ENCODE data around the gene C1QTNF4.
"Not testable (repeated sequence)": the region's sequence is repeated elsewhere in the genome, so short reads cannot be mapped to it uniquely, and the experiment has no call there.

Gene C1QTNF4

GRCh38 chr11:47593934-47594855 is at the start of gene C1QTNF4:
Gene C1QTNF4 (minus strand): TSS chr11:47594411. CDS start chr11:47590810, 3,601 bp downstream.
- Histone ChIP-seq H3K36me3 (ENCODE audit: low read length) (no peaks in the 10 kb centered on the region), H3K4me2 (ENCODE audit: low read depth, low read length, poor library complexity, severe bottlenecking) (no peak within 1 kb of the TSS), H3K9me2 (replicated peaks; ENCODE audit: insufficient read depth, low read length) (no peaks in the 10 kb centered on the region), H3K9me3 (ENCODE audit: insufficient read depth, low read length) (no peaks in the 10 kb centered on the region), H3K79me2 (ENCODE audit: insufficient read depth, low read length) (no peaks in the 10 kb centered on the region), H3F3A (ENCODE audit: insufficient read depth) (no peaks in the 10 kb centered on the region), H4K20me1 (ENCODE audit: low read depth, low read length) (no peaks in the 10 kb centered on the region), H3K27me3 (ENCODE audit: low read length) (no peaks in the 10 kb centered on the region), H3K27ac (ENCODE audit: low read depth, low read length) (no peak within 1 kb of the TSS), H2AFZ (ENCODE audit: low read depth, low read length, severe bottlenecking) (no peak within 1 kb of the TSS), H3K4me3 (ENCODE audit: insufficient read depth, low read length, poor library complexity, severe bottlenecking) (no peak within 1 kb of the TSS), H3K9ac (ENCODE audit: low read length) (no peak within 1 kb of the TSS)
- TF ChIP-seq EZH2phosphoT487 (conservative IDR thresholded peaks at IDR 0.05; ENCODE audit: low read length), result no peak
- TF ChIP-seq CTCF (IDR thresholded peaks at IDR 0.05; ENCODE audit: insufficient read depth, low read length, poor library complexity, severe bottlenecking), result no peak

DNA sequence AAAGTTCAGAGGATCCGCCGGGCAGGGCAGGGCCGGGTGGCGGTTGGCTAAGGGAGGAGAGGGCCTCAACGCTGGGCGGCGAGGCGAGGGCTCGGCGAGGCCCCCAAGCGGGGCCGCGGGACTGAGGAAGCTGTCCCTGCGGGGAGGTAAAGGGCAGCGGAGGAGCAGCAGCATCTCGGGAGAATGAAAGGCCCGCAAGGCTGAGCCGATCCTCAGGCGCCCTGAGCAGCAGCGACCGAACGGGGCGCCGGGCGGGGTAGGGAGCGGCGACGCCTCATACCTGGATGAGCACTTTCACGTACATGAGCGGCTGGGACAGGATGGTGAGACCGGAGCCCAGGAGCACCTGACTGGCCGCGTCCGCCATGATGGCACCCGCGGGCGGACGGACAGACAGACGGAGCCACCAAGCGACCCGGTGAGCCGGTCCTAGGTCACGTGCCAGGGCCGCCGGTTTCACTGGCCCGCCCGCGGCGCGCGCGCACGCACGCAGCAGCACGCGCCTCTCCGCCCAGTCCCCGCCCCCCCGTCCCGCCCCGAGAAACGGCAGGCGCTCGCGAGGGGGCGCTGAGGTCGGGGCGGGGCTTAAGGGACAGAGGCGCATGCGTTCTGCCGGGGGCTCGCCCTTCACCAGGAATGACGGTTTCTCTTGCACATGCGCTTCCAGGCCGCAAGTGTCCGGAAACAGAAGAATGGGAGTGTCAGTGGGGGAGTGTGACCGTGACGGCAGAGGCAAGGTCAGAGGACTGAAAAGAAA is 48.1 kb upstream of the C1QTNF4 start, which contains the start of gene MTCH2:
TSS of gene MTCH2 (minus strand) at position 461 of the 757 bp plus-strand sequence. CDS start at position 367, 94 bp downstream.
- Histone ChIP-seq H3K9me2 (replicated peaks; ENCODE audit: insufficient read depth, low read length) (no peaks in the 10 kb centered on the region), H3K79me2 (ENCODE audit: insufficient read depth, low read length) (peaks cover 36% of the 10 kb centered on the region), H3K4me2 (ENCODE audit: low read depth, low read length, poor library complexity, severe bottlenecking) (peak within 1 kb of the TSS; percentile 88), H3K4me3 (ENCODE audit: insufficient read depth, low read length, poor library complexity, severe bottlenecking) (peak within 1 kb of the TSS; percentile 84), H3F3A (ENCODE audit: insufficient read depth) (no peaks in the 10 kb centered on the region), H3K27ac (ENCODE audit: low read depth, low read length) (peak within 1 kb of the TSS; percentile 61), H2AFZ (ENCODE audit: low read depth, low read length, severe bottlenecking) (peak within 1 kb of the TSS; percentile 59), H3K9me3 (ENCODE audit: insufficient read depth, low read length) (no peaks in the 10 kb centered on the region), H3K9ac (ENCODE audit: low read length) (peak within 1 kb of the TSS; percentile 91), H4K20me1 (ENCODE audit: low read depth, low read length) (no peaks in the 10 kb centered on the region), H3K27me3 (ENCODE audit: low read length) (no peaks in the 10 kb centered on the region), H3K36me3 (ENCODE audit: low read length) (peaks cover 15% of the 10 kb centered on the region; the same call in 1 of the 2 replicates)
- TF ChIP-seq EZH2phosphoT487 (conservative IDR thresholded peaks at IDR 0.05; ENCODE audit: low read length) (no peak), CTCF (IDR thresholded peaks at IDR 0.05; ENCODE audit: insufficient read depth, low read length, poor library complexity, severe bottlenecking) (no peak)

DNA sequence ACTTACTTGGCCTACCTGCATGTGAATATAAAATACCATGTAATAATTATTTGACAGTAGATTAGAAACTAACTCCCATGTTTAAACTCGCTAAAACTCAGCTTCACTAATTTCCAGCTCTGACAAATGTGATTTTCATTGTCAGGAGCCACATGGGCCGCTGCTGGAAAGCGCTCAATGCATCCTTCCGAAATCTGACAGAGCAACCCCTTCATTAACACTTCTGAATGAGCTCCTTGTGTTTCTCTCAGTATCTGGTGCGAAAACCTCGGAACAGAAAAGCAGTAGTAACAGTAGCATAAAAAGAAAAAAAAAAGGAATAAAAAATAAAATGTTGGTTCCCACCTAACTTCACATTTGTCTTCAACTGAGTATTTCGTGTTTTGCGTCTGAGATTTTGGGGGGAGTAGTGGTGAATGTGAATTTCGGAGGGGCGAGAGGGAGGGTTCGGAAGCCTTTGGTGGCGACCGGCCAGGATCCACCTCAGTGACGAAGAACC is 47.4 kb upstream of the C1QTNF4 start:
- Histone ChIP-seq H3K9ac (ENCODE audit: low read length) (peak overlapping the region; percentile 91), H3F3A (ENCODE audit: insufficient read depth) (no peaks in the 10 kb centered on the region), H2AFZ (ENCODE audit: low read depth, low read length, severe bottlenecking) (peak overlapping the region; percentile 59), H3K9me2 (replicated peaks; ENCODE audit: insufficient read depth, low read length) (no peaks in the 10 kb centered on the region), H3K9me3 (ENCODE audit: insufficient read depth, low read length) (no peaks in the 10 kb centered on the region), H3K4me2 (ENCODE audit: low read depth, low read length, poor library complexity, severe bottlenecking) (peak overlapping the region; percentile 88), H3K27ac (ENCODE audit: low read depth, low read length) (peak overlapping the region; percentile 61), H3K4me3 (ENCODE audit: insufficient read depth, low read length, poor library complexity, severe bottlenecking) (peak overlapping the region; percentile 84), H3K79me2 (ENCODE audit: insufficient read depth, low read length) (peaks cover 36% of the 10 kb centered on the region), H4K20me1 (ENCODE audit: low read depth, low read length) (no peaks in the 10 kb centered on the region), H3K36me3 (ENCODE audit: low read length) (peaks cover 17% of the 10 kb centered on the region; the same call in 1 of the 2 replicates), H3K27me3 (ENCODE audit: low read length) (no peaks in the 10 kb centered on the region)
- no peak for TF ChIP-seq EZH2phosphoT487 (conservative IDR thresholded peaks at IDR 0.05; ENCODE audit: low read length)
- no peak for TF ChIP-seq CTCF (IDR thresholded peaks at IDR 0.05; ENCODE audit: insufficient read depth, low read length, poor library complexity, severe bottlenecking)

DNA sequence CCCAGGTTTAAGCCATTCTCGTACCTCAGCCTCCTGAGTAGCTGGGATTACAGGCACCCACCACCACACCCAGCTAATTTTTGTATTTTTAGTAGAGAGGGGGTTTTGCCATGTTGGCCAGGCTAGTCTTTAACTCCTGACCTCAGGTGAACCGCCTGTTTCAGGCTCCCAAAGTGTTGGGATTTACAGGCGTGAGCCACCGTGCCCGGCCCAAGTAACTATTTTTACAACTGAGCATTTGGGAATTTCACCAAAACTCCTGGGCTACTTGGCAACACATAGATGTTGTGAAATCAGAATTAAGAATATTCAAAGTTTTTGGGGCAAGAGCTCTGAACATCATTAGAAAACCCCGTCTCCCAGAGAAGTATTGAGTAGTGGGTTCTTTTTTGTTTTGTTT is 46.3 kb upstream of the C1QTNF4 start:
- not testable (repeated sequence) for H3K9me3 ChIP-seq (ENCODE audit: insufficient read depth, low read length); H3K27me3 ChIP-seq (ENCODE audit: low read length); H3F3A ChIP-seq (ENCODE audit: insufficient read depth); H4K20me1 ChIP-seq (ENCODE audit: low read depth, low read length); H2AFZ ChIP-seq (ENCODE audit: low read depth, low read length, severe bottlenecking); H3K4me3 ChIP-seq (ENCODE audit: insufficient read depth, low read length, poor library complexity, severe bottlenecking); H3K27ac ChIP-seq (ENCODE audit: low read depth, low read length); H3K9me2 ChIP-seq (replicated peaks; ENCODE audit: insufficient read depth, low read length)
- peak overlapping the region; percentile 88 for H3K4me2 ChIP-seq (ENCODE audit: low read depth, low read length, poor library complexity, severe bottlenecking)
- peaks cover 36% of the 10 kb centered on the region for H3K79me2 ChIP-seq (ENCODE audit: insufficient read depth, low read length)
- peak overlapping the region; percentile 91; the same call in 1 of the 2 replicates for H3K9ac ChIP-seq (ENCODE audit: low read length)
- H3K36me3 ChIP-seq (ENCODE audit: low read length), result peaks cover 18% of the 10 kb centered on the region; the same call in 1 of the 2 replicates

GRCh38 chr11:47636331-47636730 is 42.1 kb upstream of the C1QTNF4 start:
- peaks cover 28% of the 10 kb centered on the region for H3K79me2 ChIP-seq (ENCODE audit: insufficient read depth, low read length)
- H3K4me3 ChIP-seq (ENCODE audit: insufficient read depth, low read length, poor library complexity, severe bottlenecking); H2AFZ ChIP-seq (ENCODE audit: low read depth, low read length, severe bottlenecking); H3K27me3 ChIP-seq (ENCODE audit: low read length); H3K9me2 ChIP-seq (replicated peaks; ENCODE audit: insufficient read depth, low read length); H4K20me1 ChIP-seq (ENCODE audit: low read depth, low read length); H3F3A ChIP-seq (ENCODE audit: insufficient read depth); H3K4me2 ChIP-seq (ENCODE audit: low read depth, low read length, poor library complexity, severe bottlenecking); H3K27ac ChIP-seq (ENCODE audit: low read depth, low read length); H3K9ac ChIP-seq (ENCODE audit: low read length); H3K9me3 ChIP-seq (ENCODE audit: insufficient read depth, low read length): not testable (repeated sequence)
- peaks cover 23% of the 10 kb centered on the region; the same call in 1 of the 2 replicates for H3K36me3 ChIP-seq (ENCODE audit: low read length)

Data from SU-DHL-6 (cell line).